VCaP (cell line): ENCODE results near the gene ADGRF1.

Experiments
- H3K27ac ChIP-seq: fragments of 450-650 bp; 2 replicates; pipeline ENCODE4 v1.5.1; 2017
- TF ChIP-seq, protein P1 (sequence below): fragments of 450-650 bp; conservative IDR thresholded peaks from 2 replicates; pipeline ENCODE4 v1.5.1; 2017; ENCODE audit warnings: mild to moderate bottlenecking, moderate library complexity

Gene ADGRF1

DNA sequence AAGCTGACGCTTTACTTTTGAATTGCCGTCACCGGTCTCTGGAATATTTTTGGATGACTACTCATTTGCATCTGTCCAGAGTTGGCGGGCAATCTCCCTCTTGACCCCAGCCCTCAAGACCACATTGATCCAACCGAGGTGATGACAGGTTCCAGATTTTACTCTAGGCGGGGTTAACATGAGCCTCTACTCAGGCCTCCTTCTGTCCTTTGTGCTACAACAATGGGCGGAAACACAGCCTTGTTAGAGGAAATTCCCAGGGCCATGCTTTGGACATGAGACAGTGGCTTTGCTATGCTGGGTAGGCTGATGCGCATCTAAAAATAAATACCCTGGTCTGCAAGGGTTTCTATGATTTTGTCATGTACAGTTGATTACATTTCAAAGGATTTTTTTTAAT lies 93.4 kb downstream of the ADGRF1 start:
- TF ChIP-seq, protein P1, sequence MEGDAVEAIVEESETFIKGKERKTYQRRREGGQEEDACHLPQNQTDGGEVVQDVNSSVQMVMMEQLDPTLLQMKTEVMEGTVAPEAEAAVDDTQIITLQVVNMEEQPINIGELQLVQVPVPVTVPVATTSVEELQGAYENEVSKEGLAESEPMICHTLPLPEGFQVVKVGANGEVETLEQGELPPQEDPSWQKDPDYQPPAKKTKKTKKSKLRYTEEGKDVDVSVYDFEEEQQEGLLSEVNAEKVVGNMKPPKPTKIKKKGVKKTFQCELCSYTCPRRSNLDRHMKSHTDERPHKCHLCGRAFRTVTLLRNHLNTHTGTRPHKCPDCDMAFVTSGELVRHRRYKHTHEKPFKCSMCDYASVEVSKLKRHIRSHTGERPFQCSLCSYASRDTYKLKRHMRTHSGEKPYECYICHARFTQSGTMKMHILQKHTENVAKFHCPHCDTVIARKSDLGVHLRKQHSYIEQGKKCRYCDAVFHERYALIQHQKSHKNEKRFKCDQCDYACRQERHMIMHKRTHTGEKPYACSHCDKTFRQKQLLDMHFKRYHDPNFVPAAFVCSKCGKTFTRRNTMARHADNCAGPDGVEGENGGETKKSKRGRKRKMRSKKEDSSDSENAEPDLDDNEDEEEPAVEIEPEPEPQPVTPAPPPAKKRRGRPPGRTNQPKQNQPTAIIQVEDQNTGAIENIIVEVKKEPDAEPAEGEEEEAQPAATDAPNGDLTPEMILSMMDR, result no peak
- peak overlapping the region; percentile 63 for H3K27ac ChIP-seq
